IMR-90 (cell line): Measurements from ENCODE around the gene MAML3. TPM values are rescaled to one million over a fixed set of nuclear protein-coding genes. Genes with fewer than 3 reads are reported as not detected.

Experiments used
- ATAC-seq: fragments of 200-7000 bp; cut with Tn5 transposase; 2 replicates; pipeline ENCODE4 v1.9.1; 2020; ENCODE audit warnings: low read depth, mild to moderate bottlenecking, moderate library complexity
- BruUV-seq: library from RNA; stranded (reverse); fragments of 400-500 nt; replicated peaks from 2 replicates; lab custom pipeline; 2021; lab: Mats Ljungman, UMichigan
- CTCF ChIA-PET: fragments of 300-600 bp; formaldehyde crosslinking; extraction: SDS; loops from one replicate; lab custom pipeline; 2021; ENCODE audit warnings: antibody characterized with exemption; lab: Yijun Ruan, JAX
- POLR2A ChIA-PET: fragments of 300-600 bp; sonication (Branson Sonifier 250); formaldehyde crosslinking; loops from one replicate; lab custom pipeline; 2022; ENCODE audit warnings: antibody characterized with exemption; ENCODE audit not compliant: unreplicated experiment; lab: Charles Lee
- DNase-seq: peaks from one replicate; pipeline ENCODE4 v3.0.0; 2013
- H2AFZ ChIP-seq: replicated peaks from 2 replicates; pipeline ENCODE3; 2013; ENCODE audit warnings: low read length, mild to moderate bottlenecking; ENCODE audit not compliant: poor library complexity
- H2AK5ac ChIP-seq: 2 replicates; pipeline ENCODE4 v1.6.1; 2013; ENCODE audit warnings: low read depth, low read length, inconsistent platforms
- H2AK9ac ChIP-seq: replicated peaks from 2 replicates; pipeline ENCODE3; 2013; ENCODE audit warnings: mild to moderate bottlenecking, low read depth, low read length, moderate library complexity; ENCODE audit not compliant: poor library complexity
- H2BK120ac ChIP-seq: 2 replicates; pipeline ENCODE4 v1.6.1; 2013; ENCODE audit warnings: low read depth, low read length, inconsistent platforms
- H2BK15ac ChIP-seq: 3 replicates; pipeline ENCODE4 v1.6.1; 2013; ENCODE audit warnings: low read depth, low read length, inconsistent platforms
- H2BK20ac ChIP-seq: 2 replicates; pipeline ENCODE4 v1.6.1; 2013; ENCODE audit warnings: low read depth, mild to moderate bottlenecking, inconsistent platforms, low read length, moderate library complexity
- H2BK5ac ChIP-seq: 2 replicates; pipeline ENCODE4 v1.6.1; 2013; ENCODE audit warnings: mild to moderate bottlenecking, low read depth, low read length, inconsistent platforms; ENCODE audit not compliant: poor library complexity, severe bottlenecking
- H3K14ac ChIP-seq: replicated peaks from 2 replicates; pipeline ENCODE4 v1.6.1; 2013; ENCODE audit warnings: low read depth, low read length, inconsistent platforms
- H3K18ac ChIP-seq: 2 replicates; pipeline ENCODE4 v1.6.1; 2013; ENCODE audit warnings: low read depth, low read length, control low read depth
- H3K23ac ChIP-seq: 2 replicates; pipeline ENCODE4 v1.6.1; 2013; ENCODE audit warnings: low read depth, low read length, inconsistent platforms
- H3K27ac ChIP-seq: 2 replicates; pipeline ENCODE4 v1.5.1; 2013; ENCODE audit warnings: mild to moderate bottlenecking, control low read depth, low read length; ENCODE audit not compliant: insufficient read depth
- H3K27me3 ChIP-seq: 2 replicates; pipeline ENCODE4 v1.6.1; 2013; ENCODE audit warnings: low read length; ENCODE audit not compliant: control insufficient read depth, insufficient read depth
- H3K36me3 ChIP-seq: 2 replicates; pipeline ENCODE4 v1.6.1; 2013; ENCODE audit warnings: low read length, mixed read lengths; ENCODE audit not compliant: control insufficient read depth, insufficient read depth
- H3K4ac ChIP-seq: 2 replicates; pipeline ENCODE4 v1.6.1; 2013; ENCODE audit warnings: low read depth, low read length, inconsistent platforms
- H3K4me1 ChIP-seq: 2 replicates; pipeline ENCODE4 v1.6.1; 2013; ENCODE audit warnings: low read length, mixed read lengths; ENCODE audit not compliant: control insufficient read depth, insufficient read depth
- H3K4me2 ChIP-seq: 2 replicates; pipeline ENCODE4 v1.6.1; 2013; ENCODE audit warnings: low read depth, mild to moderate bottlenecking, control low read depth, low read length, moderate library complexity
- H3K4me3 ChIP-seq: 2 replicates; pipeline ENCODE4 v1.5.1; 2013; ENCODE audit warnings: low read depth, mild to moderate bottlenecking, control low read depth, low read length, moderate library complexity; ENCODE audit not compliant: insufficient read depth
- H3K56ac ChIP-seq: 2 replicates; pipeline ENCODE4 v1.6.1; 2013; ENCODE audit warnings: low read length, inconsistent platforms; ENCODE audit not compliant: insufficient read depth; ENCODE audit errors: extremely low read depth
- H3K79me1 ChIP-seq, 2 experiments: 2 replicates each; pipeline ENCODE4 v1.6.1; 2013; ENCODE audit warnings: low read length in 2 of 2, inconsistent platforms in 1 of 2, low read depth in 1 of 2
- H3K9ac ChIP-seq: 2 replicates; pipeline ENCODE4 v1.6.1; 2013; ENCODE audit warnings: low read depth, low read length, control low read depth
- H3K9me1 ChIP-seq: 2 replicates; pipeline ENCODE4 v1.6.1; 2013; ENCODE audit warnings: low read length, inconsistent platforms; ENCODE audit not compliant: insufficient read depth
- H3K9me3 ChIP-seq: 2 replicates; pipeline ENCODE4 v1.6.1; 2013; ENCODE audit warnings: low read length; ENCODE audit not compliant: control insufficient read depth, insufficient read depth
- H4K20me1 ChIP-seq: 2 replicates; pipeline ENCODE4 v1.6.1; 2013; ENCODE audit warnings: low read length, inconsistent platforms; ENCODE audit not compliant: insufficient read depth
- H4K5ac ChIP-seq: 2 replicates; pipeline ENCODE4 v1.6.1; 2013; ENCODE audit warnings: mild to moderate bottlenecking, low read depth, low read length, control low read depth
- H4K8ac ChIP-seq, 2 experiments: 2 replicates each; pipeline ENCODE4 v1.6.1; 2013; ENCODE audit warnings: low read depth in 2 of 2, low read length in 2 of 2, control low read depth in 1 of 2, inconsistent platforms in 1 of 2
- H4K91ac ChIP-seq: 2 replicates; pipeline ENCODE4 v1.6.1; 2013; ENCODE audit warnings: low read depth, low read length, inconsistent platforms; ENCODE audit not compliant: insufficient read depth
- BHLHE40 ChIP-seq: fragments of 150-350 bp; IDR thresholded peaks from 2 replicates; pipeline ENCODE4 v1.6.1; 2016; ENCODE audit warnings: mild to moderate bottlenecking, low read depth, low read length
- CEBPB ChIP-seq: IDR thresholded peaks from 2 replicates; pipeline ENCODE4 v1.6.1; 2012; ENCODE audit warnings: low read depth, low read length, improper control_type of control experiment
- CTCF ChIP-seq: conservative IDR thresholded peaks from 2 replicates; pipeline ENCODE4 v1.5.1; 2012; ENCODE audit warnings: mild to moderate bottlenecking, low read depth, low read length, improper control_type of control experiment
- FOS ChIP-seq: fragments of 150-350 bp; IDR thresholded peaks from 2 replicates; pipeline ENCODE4 v1.6.1; 2016; ENCODE audit warnings: low read depth, low read length
- MAFK ChIP-seq: IDR thresholded peaks from 2 replicates; pipeline ENCODE4 v1.6.1; 2012; ENCODE audit warnings: low read depth, low read length, improper control_type of control experiment
- MAZ ChIP-seq: IDR thresholded peaks from 2 replicates; pipeline ENCODE4 v1.6.1; 2012; ENCODE audit warnings: low read depth, mild to moderate bottlenecking, low read length, improper control_type of control experiment, moderate library complexity, borderline replicate concordance
- MXI1 ChIP-seq: IDR thresholded peaks from 2 replicates; pipeline ENCODE4 v1.6.1; 2012; ENCODE audit warnings: low read depth, mild to moderate bottlenecking, low read length, moderate library complexity, borderline replicate concordance
- NFE2L2 ChIP-seq: fragments of 150-350 bp; IDR thresholded peaks from 2 replicates; pipeline ENCODE4 v1.6.1; 2016; ENCODE audit warnings: low read depth, mild to moderate bottlenecking, low read length
- POLR2A ChIP-seq: IDR thresholded peaks from 2 replicates; pipeline ENCODE4 v1.6.1; 2012; ENCODE audit warnings: mild to moderate bottlenecking, low read depth, low read length
- RAD21 ChIP-seq: IDR thresholded peaks from 2 replicates; pipeline ENCODE4 v1.6.1; 2012; ENCODE audit warnings: low read length, improper control_type of control experiment
- RCOR1 ChIP-seq: IDR thresholded peaks from 2 replicates; pipeline ENCODE4 v1.6.1; 2012; ENCODE audit warnings: mild to moderate bottlenecking, low read length, improper control_type of control experiment; ENCODE audit not compliant: insufficient replicate concordance
- RFX5 ChIP-seq: IDR thresholded peaks from 2 replicates; pipeline ENCODE4 v1.8.0; 2012; ENCODE audit warnings: low read depth, mild to moderate bottlenecking, low read length, moderate library complexity
- SMC3 ChIP-seq: fragments of 150-350 bp; IDR thresholded peaks from 2 replicates; pipeline ENCODE4 v1.6.1; 2016; ENCODE audit warnings: low read depth, mild to moderate bottlenecking, antibody characterized with exemption, low read length, moderate library complexity
- WGBS, 2 experiments: methylation state at CpG; one replicate each; pipeline versions ENCODE4 v1.1.5 to v1.1.7; 2013; ENCODE audit warnings: missing lambda C conversion rate in 2 of 2; ENCODE audit not compliant: insufficient read length in 1 of 2; ENCODE audit errors: extremely low coverage in 2 of 2; 5-methylcytosine and 5-hydroxymethylcytosine counted together
- dilution Hi-C: fragments of 300-500 bp; cut with HindIII; formaldehyde crosslinking; loops from one replicate; pipeline ENCODE4 v1.14.3; 2018; ENCODE audit warnings: low sequenced_read_pairs; ENCODE audit not compliant: unreplicated experiment
- in situ Hi-C: fragments of 300-500 bp; cut with MboI; formaldehyde crosslinking; loops from 3 replicates; pipeline ENCODE4 v1.14.3; 2019; ENCODE audit warnings: low sequenced_read_pairs, inconsistent platforms, mixed read lengths
- intact Hi-C: fragments of 100-400 bp; cut with micrococcal nuclease; formaldehyde crosslinking; loops from 2 replicates; pipeline ENCODE4 v1.10.0; 2022
- polyA plus RNA-seq, 3 experiments: library from polyadenylated mRNA; depleted of rRNA; stranded (reverse); fragments of >200 nt; gene quantifications; 2 replicates each; pipeline ENCODE4 v1.2.3, GENCODE V29; 2012; ENCODE audit warnings: low replicate concordance in 1 of 3
- total RNA-seq: library from RNA; depleted of rRNA; stranded (reverse); fragments of >200 nt; gene quantifications from 2 replicates; pipeline ENCODE4 v1.2.3, GENCODE V29; 2012
- TF ChIP-seq, protein P1 (sequence below): fragments of 150-350 bp; IDR thresholded peaks from 2 replicates; pipeline ENCODE4 v1.6.1; 2016; ENCODE audit warnings: low read depth, mild to moderate bottlenecking, low read length, moderate library complexity, borderline replicate concordance
- TF ChIP-seq, protein P2 (sequence below): fragments of 150-350 bp; IDR thresholded peaks from 2 replicates; pipeline ENCODE4 v1.6.1; 2017; ENCODE audit warnings: mild to moderate bottlenecking, antibody characterized with exemption, low read length, low read depth

Gene MAML3
- total and polyA plus RNA-seq, 2 of the 4 experiments (the other 2 are of a cell fraction), result 0.90 to 1.7 TPM

DNA sequence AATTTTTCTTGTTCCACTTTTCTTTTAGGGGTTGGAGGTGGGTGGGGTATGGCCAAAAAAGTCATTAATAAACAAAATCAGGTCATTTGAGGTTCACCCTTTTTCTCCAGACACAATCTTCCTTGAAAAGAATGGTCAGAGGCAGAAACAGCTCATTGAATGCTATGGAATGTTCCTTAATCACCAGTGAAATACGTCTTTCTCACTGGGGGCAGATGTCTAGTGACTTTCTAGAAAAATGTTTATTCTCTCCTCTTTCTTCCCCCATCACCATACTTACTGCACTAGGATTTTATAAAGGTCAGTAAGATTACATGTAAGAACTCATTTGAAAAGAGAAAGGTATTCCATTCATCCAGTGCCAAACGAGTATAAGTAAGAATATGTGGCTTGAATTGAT is 443.9 kb downstream of the MAML3 start:
- in situ Hi-C loops, result no loop called here
- H3K27me3 ChIP-seq, result no peaks in the 10 kb centered on the region
- no peak overlapping the region for H2AK9ac ChIP-seq
- H3K23ac ChIP-seq, result no peak overlapping the region
- no peak overlapping the region for H2BK120ac ChIP-seq
- H3K56ac ChIP-seq, result no peak overlapping the region
- H3K4me1 ChIP-seq, result no peaks in the 10 kb centered on the region
- H2AFZ ChIP-seq, result no peak overlapping the region
- ATAC-seq (peak; percentile 32; the same call in 1 of the 2 replicates), DNase-seq (peak; percentile 45)
- H2AK5ac ChIP-seq, result no peak overlapping the region
- H4K8ac ChIP-seq, result no peak overlapping the region
- no peaks in the 10 kb centered on the region; the same call in 1 of the 2 replicates for H3K36me3 ChIP-seq
- H3K4me2 ChIP-seq, result no peak overlapping the region
- no peaks in the 10 kb centered on the region for H3K9me1 ChIP-seq
- no peaks in the 10 kb centered on the region for H3K79me1 ChIP-seq
- intact Hi-C loops, result no loop called here
- H3K14ac ChIP-seq, result no peak overlapping the region
- H3K4me3 ChIP-seq, result no peak overlapping the region
- no peaks in the 10 kb centered on the region for H4K20me1 ChIP-seq
- ChIA-PET POLR2A (no interaction called here), CTCF (no interaction called here)
- no peak overlapping the region for H2BK20ac ChIP-seq
- H4K5ac ChIP-seq, result no peak overlapping the region
- H4K91ac ChIP-seq, result no peak overlapping the region
- no peak overlapping the region for H3K9ac ChIP-seq
- WGBS, 2 experiments, result no CpG with 5 or more reads among the region's 2 CpGs
- H3K4ac ChIP-seq, result no peak overlapping the region
- no peak overlapping the region for H3K18ac ChIP-seq
- no peak overlapping the region for H2BK15ac ChIP-seq
- TF ChIP-seq NFE2L2 (no peak), BHLHE40 (no peak), CTCF (no peak), RFX5 (no peak), RAD21 (no peak), MAZ (no peak), SMC3 (no peak), MAFK (no peak), POLR2A (no peak), FOS (no peak), MXI1 (no peak), RCOR1 (no peak), CEBPB (no peak)
- TF ChIP-seq, protein P1, sequence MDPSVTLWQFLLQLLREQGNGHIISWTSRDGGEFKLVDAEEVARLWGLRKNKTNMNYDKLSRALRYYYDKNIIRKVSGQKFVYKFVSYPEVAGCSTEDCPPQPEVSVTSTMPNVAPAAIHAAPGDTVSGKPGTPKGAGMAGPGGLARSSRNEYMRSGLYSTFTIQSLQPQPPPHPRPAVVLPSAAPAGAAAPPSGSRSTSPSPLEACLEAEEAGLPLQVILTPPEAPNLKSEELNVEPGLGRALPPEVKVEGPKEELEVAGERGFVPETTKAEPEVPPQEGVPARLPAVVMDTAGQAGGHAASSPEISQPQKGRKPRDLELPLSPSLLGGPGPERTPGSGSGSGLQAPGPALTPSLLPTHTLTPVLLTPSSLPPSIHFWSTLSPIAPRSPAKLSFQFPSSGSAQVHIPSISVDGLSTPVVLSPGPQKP, result no peak
- TF ChIP-seq, protein P2, sequence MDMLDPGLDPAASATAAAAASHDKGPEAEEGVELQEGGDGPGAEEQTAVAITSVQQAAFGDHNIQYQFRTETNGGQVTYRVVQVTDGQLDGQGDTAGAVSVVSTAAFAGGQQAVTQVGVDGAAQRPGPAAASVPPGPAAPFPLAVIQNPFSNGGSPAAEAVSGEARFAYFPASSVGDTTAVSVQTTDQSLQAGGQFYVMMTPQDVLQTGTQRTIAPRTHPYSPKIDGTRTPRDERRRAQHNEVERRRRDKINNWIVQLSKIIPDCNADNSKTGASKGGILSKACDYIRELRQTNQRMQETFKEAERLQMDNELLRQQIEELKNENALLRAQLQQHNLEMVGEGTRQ, result no peak
- H3K9me3 ChIP-seq, result no peaks in the 10 kb centered on the region
- H2BK5ac ChIP-seq, result no peak overlapping the region
- dilution Hi-C loops, result no loop called here
- no TSS peak for BruUV-seq
- no peak overlapping the region for H3K27ac ChIP-seq
